Glutamatergic neuron (in vitro differentiated cells): Measurements from ENCODE around the gene PLEKHA7. TPM values are rescaled to one million over a fixed set of nuclear protein-coding genes. Genes with fewer than 3 reads are reported as not detected.
A peak's percentile ranks its signal among the peaks of the same experiment; 100 is the strongest.

Experiments used
- DNase-seq: peaks from one replicate; pipeline ENCODE4 v3.0.0; 2022
- H3K27ac Mint-ChIP-seq: one replicate; pipeline ENCODE4 v1.8.0; 2020; ENCODE audit warnings: mild to moderate bottlenecking, mixed read lengths, inconsistent platforms; ENCODE audit not compliant: unreplicated experiment
- H3K27me3 Mint-ChIP-seq: one replicate; pipeline ENCODE4 v1.8.0; 2020; ENCODE audit warnings: mild to moderate bottlenecking, moderate library complexity, mixed read lengths, inconsistent platforms; ENCODE audit not compliant: unreplicated experiment
- H3K36me3 Mint-ChIP-seq: one replicate; pipeline ENCODE4 v1.8.0; 2020; ENCODE audit warnings: mild to moderate bottlenecking, mixed read lengths, inconsistent platforms; ENCODE audit not compliant: unreplicated experiment
- H3K4me1 Mint-ChIP-seq: one replicate; pipeline ENCODE4 v1.8.0; 2020; ENCODE audit warnings: mild to moderate bottlenecking, low read depth, mixed read lengths, inconsistent platforms; ENCODE audit not compliant: unreplicated experiment
- H3K4me3 Mint-ChIP-seq: one replicate; pipeline ENCODE4 v1.8.0; 2020; ENCODE audit warnings: mild to moderate bottlenecking, mixed read lengths, inconsistent platforms; ENCODE audit not compliant: unreplicated experiment
- H3K9me3 Mint-ChIP-seq: one replicate; pipeline ENCODE4 v1.8.0; 2020; ENCODE audit warnings: mild to moderate bottlenecking, moderate library complexity, mixed read lengths, inconsistent platforms; ENCODE audit not compliant: unreplicated experiment
- CTCF ChIP-seq: fragments of 200-600 bp; sonication (generic); IDR thresholded peaks from one replicate; pipeline ENCODE4 v1.5.0; 2021; ENCODE audit not compliant: partially characterized antibody, unreplicated experiment
- total RNA-seq: library from RNA; stranded (reverse); fragmentation: NEBNext Ultra II Directional; extraction: Animal tissue kit (Norgen Biotek cat#: 25700); gene quantifications from one replicate; pipeline ENCODE4 v1.2.1, GENCODE V29; 2021; ENCODE audit not compliant: unreplicated experiment

Gene PLEKHA7
- total RNA-seq, 1 donor from 2014 or later = 5.7 TPM

GRCh38 chr11:17012712-17013547, 1.3 kb downstream of the PLEKHA7 start:
- DNase-seq = peak; percentile 38
- H3K4me1 Mint-ChIP-seq = peaks cover 5% of the 10 kb centered on the region
- peaks cover 1% of the 10 kb centered on the region for H3K9me3 Mint-ChIP-seq
- TF ChIP-seq CTCF = no peak
- peaks cover 8% of the 10 kb centered on the region for H3K27me3 Mint-ChIP-seq
- H3K36me3 Mint-ChIP-seq = peaks cover 4% of the 10 kb centered on the region
- H3K27ac Mint-ChIP-seq = no peak overlapping the region
- H3K4me3 Mint-ChIP-seq = no peak overlapping the region

- DNase-seq = no peak
- peaks cover 8% of the 10 kb centered on the region for H3K27me3 Mint-ChIP-seq
- no peak overlapping the region for H3K27ac Mint-ChIP-seq
- TF ChIP-seq CTCF = no peak
- no peak overlapping the region for H3K4me3 Mint-ChIP-seq
- H3K4me1 Mint-ChIP-seq = peaks cover 5% of the 10 kb centered on the region
- H3K9me3 Mint-ChIP-seq = peaks cover 1% of the 10 kb centered on the region
- H3K36me3 Mint-ChIP-seq = peaks cover 4% of the 10 kb centered on the region
These were observed 2.0 kb downstream of the PLEKHA7 start for GRCh38 chr11:17012179-17012578.

- H3K27ac Mint-ChIP-seq = no peak overlapping the region
- no peak for DNase-seq
- no peak for TF ChIP-seq CTCF
- no peak overlapping the region for H3K4me3 Mint-ChIP-seq
- peaks cover 4% of the 10 kb centered on the region for H3K36me3 Mint-ChIP-seq
- H3K9me3 Mint-ChIP-seq = peaks cover 1% of the 10 kb centered on the region
- peaks cover 8% of the 10 kb centered on the region for H3K27me3 Mint-ChIP-seq
- peaks cover 5% of the 10 kb centered on the region for H3K4me1 Mint-ChIP-seq
These were observed 3.3 kb downstream of the PLEKHA7 start for GRCh38 chr11:17010851-17011420.

GRCh38 chr11:17008099-17008498, 6.1 kb downstream of the PLEKHA7 start:
- no peak overlapping the region for H3K4me3 Mint-ChIP-seq
- H3K27me3 Mint-ChIP-seq = peaks cover 3% of the 10 kb centered on the region
- H3K27ac Mint-ChIP-seq = no peak overlapping the region
- no peak for TF ChIP-seq CTCF
- H3K9me3 Mint-ChIP-seq = no peaks in the 10 kb centered on the region
- H3K4me1 Mint-ChIP-seq = no peaks in the 10 kb centered on the region
- H3K36me3 Mint-ChIP-seq = peaks cover 4% of the 10 kb centered on the region
- DNase-seq = no peak

- TF ChIP-seq CTCF = no peak
- DNase-seq = no peak
- no peak overlapping the region for H3K4me3 Mint-ChIP-seq
- H3K4me1 Mint-ChIP-seq = no peaks in the 10 kb centered on the region
- H3K27me3 Mint-ChIP-seq = peaks cover 3% of the 10 kb centered on the region
- no peaks in the 10 kb centered on the region for H3K9me3 Mint-ChIP-seq
- H3K36me3 Mint-ChIP-seq = peaks cover 4% of the 10 kb centered on the region
- no peak overlapping the region for H3K27ac Mint-ChIP-seq
These were observed 8.6 kb downstream of the PLEKHA7 start for GRCh38 chr11:17005646-17006045.
